GM18505 (cell line): ENCODE data around the gene FKBP11.
"Not testable (repeated sequence)": the region's sequence is repeated elsewhere in the genome, so short reads cannot be mapped to it uniquely, and the experiment has no call there.

Experiments
- ATAC-seq: cut with Tn5 transposase; IDR thresholded peaks from one replicate; pipeline ENCODE4 v1.9.1; 2021; ENCODE audit not compliant: unreplicated experiment
- POLR2A ChIP-seq: IDR thresholded peaks from 4 replicates; pipeline ENCODE4 v1.6.1; 2011; ENCODE audit warnings: borderline replicate concordance; ENCODE audit not compliant: insufficient read depth, insufficient read length; ENCODE audit errors: extremely low read depth

The FKBP11 gene

DNA sequence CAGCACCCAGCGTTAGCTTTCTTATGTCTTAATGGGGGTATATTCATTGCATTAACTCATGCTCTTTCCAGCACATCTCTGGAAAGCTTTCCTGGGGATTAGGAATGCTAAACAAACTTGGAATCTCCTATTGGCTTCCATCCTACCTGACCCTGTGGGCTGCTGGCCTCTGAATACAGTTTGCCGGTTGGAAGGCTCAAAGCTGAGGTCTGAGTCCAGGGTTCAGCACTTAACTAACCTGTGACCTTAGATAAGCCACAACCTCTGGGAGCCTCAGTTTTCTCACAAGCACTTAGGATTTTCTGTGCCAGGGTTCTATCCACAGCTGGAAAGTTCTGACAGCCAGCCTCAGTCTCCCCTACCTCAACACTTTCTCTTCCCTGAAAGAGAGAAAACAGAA, 46.7 kb downstream of the FKBP11 start:
- TF ChIP-seq POLR2A = no peak
- ATAC-seq = no peak

DNA sequence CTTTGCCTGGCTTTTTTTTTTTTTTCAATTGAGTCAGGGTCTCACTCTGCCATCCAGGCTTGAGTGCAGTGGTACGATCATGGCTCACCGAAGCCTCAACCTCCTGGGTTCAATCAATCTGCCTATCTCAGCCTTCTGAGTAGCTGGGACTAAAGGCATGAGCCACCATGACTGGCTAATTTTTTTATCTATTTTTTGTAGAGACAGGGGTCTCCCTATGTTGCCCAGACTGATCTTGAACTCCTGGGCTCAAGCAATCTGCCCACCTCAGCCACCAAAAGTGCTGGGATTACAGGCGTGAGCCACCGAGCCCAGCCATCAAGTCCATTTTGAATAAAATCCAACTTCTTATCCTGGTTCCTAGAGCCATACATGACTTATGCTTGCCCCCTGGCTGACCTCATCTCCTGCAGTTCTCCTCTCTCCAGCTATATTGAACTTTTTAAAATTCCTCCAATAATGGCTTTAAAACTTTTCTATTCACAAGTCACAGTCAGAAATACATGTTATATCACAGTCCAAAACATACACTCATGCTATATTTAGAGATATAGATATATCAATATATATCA, 49.3 kb downstream of the FKBP11 start:
- ATAC-seq = no peak

DNA sequence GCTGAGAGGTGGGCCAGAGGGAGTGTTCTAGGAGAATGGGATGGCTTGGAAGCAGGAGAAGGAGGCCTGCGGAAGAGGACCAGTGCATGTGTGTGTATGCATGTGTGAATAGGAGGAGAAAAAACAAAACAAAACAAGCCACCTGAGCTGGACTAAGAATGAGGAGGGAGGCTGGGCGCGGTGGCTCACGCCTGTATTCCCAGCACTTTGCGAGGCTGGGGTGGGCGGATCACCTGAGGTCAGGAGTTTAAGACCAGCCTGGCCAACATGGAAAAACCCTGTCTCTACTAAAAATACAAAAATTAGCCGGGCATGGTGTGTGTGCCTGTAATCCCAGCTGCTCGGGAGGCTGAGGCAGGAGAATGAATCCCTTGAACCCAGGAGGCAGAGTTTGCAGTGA, 51.8 kb downstream of the FKBP11 start:
- not testable (repeated sequence) for ATAC-seq

More for the DNA sequence above, 49.3 kb downstream of the FKBP11 start:
- TF ChIP-seq POLR2A = no peak

DNA sequence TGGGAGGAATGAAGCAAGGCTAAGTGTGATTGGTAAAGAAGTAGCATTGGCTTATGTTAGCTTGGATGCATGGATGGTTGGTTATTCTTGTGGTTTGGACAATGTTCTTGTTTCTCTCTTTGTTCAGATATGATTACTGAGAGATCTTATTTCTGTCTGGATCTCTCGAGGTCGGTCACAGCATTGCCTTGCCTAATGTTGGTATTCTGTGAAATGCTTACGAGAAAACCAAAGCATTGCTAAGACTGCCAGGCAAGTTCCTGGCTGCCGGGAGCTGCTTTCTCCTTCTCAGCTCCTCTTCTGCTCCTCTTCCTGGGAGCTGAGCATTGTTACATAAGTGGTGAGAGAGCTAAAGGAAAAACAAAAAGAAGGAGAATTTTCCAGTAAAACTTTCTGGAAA, 52.2 kb downstream of the FKBP11 start:
- no peak for TF ChIP-seq POLR2A
- no peak for ATAC-seq
